HepG2 (cell line): Measurements from ENCODE around the gene CORO7.

ENCODE experiments used
- FUBP1 ChIP-seq: sonication (generic); formaldehyde crosslinking; IDR thresholded peaks from 2 replicates; pipeline ENCODE4 v1.5.1; 2020; ENCODE audit warnings: missing genetic modification reagents, mild to moderate bottlenecking, borderline replicate concordance
- NR3C1 ChIP-seq: sonication (generic); formaldehyde crosslinking; IDR thresholded peaks from 2 replicates; pipeline ENCODE4 v1.4.0; 2020; ENCODE audit warnings: missing genetic modification reagents
- ZNF3 ChIP-seq: IDR thresholded peaks from 2 replicates; pipeline ENCODE4 v1.7.0; 2017; ENCODE audit warnings: inconsistent platforms
- TF ChIP-seq, protein P1 (sequence below): sonication (generic); formaldehyde crosslinking; IDR thresholded peaks from 2 replicates; pipeline ENCODE4 v1.4.0; 2020; ENCODE audit warnings: missing genetic modification reagents, borderline replicate concordance
- TF ChIP-seq, protein P2 (sequence below): sonication (generic); formaldehyde crosslinking; IDR thresholded peaks from 2 replicates; pipeline ENCODE4 v1.4.0; 2020; ENCODE audit warnings: missing genetic modification reagents
- TF ChIP-seq, protein P3 (sequence below): sonication (generic); formaldehyde crosslinking; IDR thresholded peaks from 2 replicates; pipeline ENCODE4 v1.5.0; 2020; ENCODE audit warnings: mild to moderate bottlenecking, missing genetic modification reagents, moderate library complexity

DNA sequence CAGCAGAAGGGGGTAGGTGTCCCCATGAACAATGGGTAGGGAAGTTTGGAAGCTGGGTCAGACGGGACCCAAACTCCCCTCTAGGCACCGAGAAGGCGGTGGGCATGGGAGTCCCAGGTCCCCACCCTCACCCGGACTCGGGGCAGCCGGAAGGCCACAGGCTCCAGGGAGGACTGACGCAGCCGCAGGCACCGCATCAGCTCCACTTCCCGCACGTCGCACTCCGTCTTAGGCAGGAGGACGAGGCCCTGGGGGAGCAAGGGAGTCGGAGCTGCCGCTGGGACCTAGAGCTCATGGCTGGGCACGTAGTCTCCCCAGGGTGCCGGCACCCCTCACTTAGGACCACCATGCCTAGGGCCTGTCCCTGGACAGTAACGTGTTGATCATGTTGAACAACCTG lies 58.2 kb downstream of the CORO7 start:
- TF ChIP-seq NR3C1 (CRISPR knock-in tag) (no peak), ZNF3 (CRISPR knock-in tag) (no peak), FUBP1 (CRISPR knock-in tag) (no peak)
- TF ChIP-seq, protein P1, sequence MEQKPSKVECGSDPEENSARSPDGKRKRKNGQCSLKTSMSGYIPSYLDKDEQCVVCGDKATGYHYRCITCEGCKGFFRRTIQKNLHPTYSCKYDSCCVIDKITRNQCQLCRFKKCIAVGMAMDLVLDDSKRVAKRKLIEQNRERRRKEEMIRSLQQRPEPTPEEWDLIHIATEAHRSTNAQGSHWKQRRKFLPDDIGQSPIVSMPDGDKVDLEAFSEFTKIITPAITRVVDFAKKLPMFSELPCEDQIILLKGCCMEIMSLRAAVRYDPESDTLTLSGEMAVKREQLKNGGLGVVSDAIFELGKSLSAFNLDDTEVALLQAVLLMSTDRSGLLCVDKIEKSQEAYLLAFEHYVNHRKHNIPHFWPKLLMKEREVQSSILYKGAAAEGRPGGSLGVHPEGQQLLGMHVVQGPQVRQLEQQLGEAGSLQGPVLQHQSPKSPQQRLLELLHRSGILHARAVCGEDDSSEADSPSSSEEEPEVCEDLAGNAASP (CRISPR knock-in tag), result no peak
- TF ChIP-seq, protein P2, sequence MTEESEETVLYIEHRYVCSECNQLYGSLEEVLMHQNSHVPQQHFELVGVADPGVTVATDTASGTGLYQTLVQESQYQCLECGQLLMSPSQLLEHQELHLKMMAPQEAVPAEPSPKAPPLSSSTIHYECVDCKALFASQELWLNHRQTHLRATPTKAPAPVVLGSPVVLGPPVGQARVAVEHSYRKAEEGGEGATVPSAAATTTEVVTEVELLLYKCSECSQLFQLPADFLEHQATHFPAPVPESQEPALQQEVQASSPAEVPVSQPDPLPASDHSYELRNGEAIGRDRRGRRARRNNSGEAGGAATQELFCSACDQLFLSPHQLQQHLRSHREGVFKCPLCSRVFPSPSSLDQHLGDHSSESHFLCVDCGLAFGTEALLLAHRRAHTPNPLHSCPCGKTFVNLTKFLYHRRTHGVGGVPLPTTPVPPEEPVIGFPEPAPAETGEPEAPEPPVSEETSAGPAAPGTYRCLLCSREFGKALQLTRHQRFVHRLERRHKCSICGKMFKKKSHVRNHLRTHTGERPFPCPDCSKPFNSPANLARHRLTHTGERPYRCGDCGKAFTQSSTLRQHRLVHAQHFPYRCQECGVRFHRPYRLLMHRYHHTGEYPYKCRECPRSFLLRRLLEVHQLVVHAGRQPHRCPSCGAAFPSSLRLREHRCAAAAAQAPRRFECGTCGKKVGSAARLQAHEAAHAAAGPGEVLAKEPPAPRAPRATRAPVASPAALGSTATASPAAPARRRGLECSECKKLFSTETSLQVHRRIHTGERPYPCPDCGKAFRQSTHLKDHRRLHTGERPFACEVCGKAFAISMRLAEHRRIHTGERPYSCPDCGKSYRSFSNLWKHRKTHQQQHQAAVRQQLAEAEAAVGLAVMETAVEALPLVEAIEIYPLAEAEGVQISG, result no peak
- TF ChIP-seq, protein P3, sequence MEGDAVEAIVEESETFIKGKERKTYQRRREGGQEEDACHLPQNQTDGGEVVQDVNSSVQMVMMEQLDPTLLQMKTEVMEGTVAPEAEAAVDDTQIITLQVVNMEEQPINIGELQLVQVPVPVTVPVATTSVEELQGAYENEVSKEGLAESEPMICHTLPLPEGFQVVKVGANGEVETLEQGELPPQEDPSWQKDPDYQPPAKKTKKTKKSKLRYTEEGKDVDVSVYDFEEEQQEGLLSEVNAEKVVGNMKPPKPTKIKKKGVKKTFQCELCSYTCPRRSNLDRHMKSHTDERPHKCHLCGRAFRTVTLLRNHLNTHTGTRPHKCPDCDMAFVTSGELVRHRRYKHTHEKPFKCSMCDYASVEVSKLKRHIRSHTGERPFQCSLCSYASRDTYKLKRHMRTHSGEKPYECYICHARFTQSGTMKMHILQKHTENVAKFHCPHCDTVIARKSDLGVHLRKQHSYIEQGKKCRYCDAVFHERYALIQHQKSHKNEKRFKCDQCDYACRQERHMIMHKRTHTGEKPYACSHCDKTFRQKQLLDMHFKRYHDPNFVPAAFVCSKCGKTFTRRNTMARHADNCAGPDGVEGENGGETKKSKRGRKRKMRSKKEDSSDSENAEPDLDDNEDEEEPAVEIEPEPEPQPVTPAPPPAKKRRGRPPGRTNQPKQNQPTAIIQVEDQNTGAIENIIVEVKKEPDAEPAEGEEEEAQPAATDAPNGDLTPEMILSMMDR, result no peak
